ENCODE results near the gene CBLB. TPM values are rescaled to one million over a fixed set of nuclear protein-coding genes. Genes with fewer than 3 reads are reported as not detected.

The CBLB gene
- total RNA-seq, 2 donors from 2014 or later: 31.1 to 40.5 TPM

- DNase-seq: peak; percentile 19 to 60 (median 40)
- no peaks in the 10 kb centered on the region for H3K27me3 ChIP-seq
- no peaks in the 10 kb centered on the region for H3K4me1 ChIP-seq
- H3K4me3 ChIP-seq: no peak overlapping the region
- 63 to 69% methylated on average over 6 of the region's 6 CpGs for WGBS, 2 donors
- peak; percentile 72 for ATAC-seq
- H3K9me3 ChIP-seq: no peaks in the 10 kb centered on the region
- intact Hi-C loops (cut with DNase I): no loop called here
- TF ChIP-seq CTCF (IDR thresholded peaks at IDR 0.05) (no peak), POLR2A (IDR thresholded peaks at IDR 0.05) (no peak)
- no peaks in the 10 kb centered on the region for H3K36me3 ChIP-seq (replicated peaks in 1 of 2; ENCODE audit: insufficient read depth in 1 of 2, low read depth in 2 of 2)
- no peak overlapping the region for H3K27ac ChIP-seq
Measured at GRCh38 chr3:105791919-105792786, 76.7 kb downstream of the CBLB start.

GRCh38 chr3:105791131-105791530 is 77.7 kb downstream of the CBLB start:
- ATAC-seq (no peak), DNase-seq (no peak)
- Histone ChIP-seq H3K27ac (no peak overlapping the region), H3K9me3 (no peaks in the 10 kb centered on the region), H3K4me1 (no peaks in the 10 kb centered on the region), H3K36me3 (replicated peaks in 1 of 2; ENCODE audit: insufficient read depth in 1 of 2, low read depth in 2 of 2) (no peaks in the 10 kb centered on the region), H3K27me3 (no peaks in the 10 kb centered on the region), H3K4me3 (no peak overlapping the region)
- intact Hi-C loops (cut with DNase I): no loop called here
- 70 to 86% methylated on average over 4 of the region's 4 CpGs for WGBS, 2 donors
- TF ChIP-seq CTCF (IDR thresholded peaks at IDR 0.05): no peak
- no peak for TF ChIP-seq POLR2A (IDR thresholded peaks at IDR 0.05)

- ATAC-seq (no peak), DNase-seq (no peak)
- Histone ChIP-seq H3K27ac (no peak overlapping the region), H3K9me3 (no peaks in the 10 kb centered on the region), H3K36me3 (replicated peaks in 1 of 2; ENCODE audit: insufficient read depth in 1 of 2, low read depth in 2 of 2) (no peaks in the 10 kb centered on the region), H3K27me3 (no peaks in the 10 kb centered on the region), H3K4me3 (no peak overlapping the region), H3K4me1 (no peaks in the 10 kb centered on the region)
- 56 to 59% methylated on average over 2 of the region's 2 CpGs for WGBS, 2 donors
- intact Hi-C loops (cut with DNase I): no loop called here
- TF ChIP-seq POLR2A (IDR thresholded peaks at IDR 0.05): no peak
- no peak for TF ChIP-seq CTCF (IDR thresholded peaks at IDR 0.05)
Measured at GRCh38 chr3:105790534-105790933, 78.3 kb downstream of the CBLB start.

GRCh38 chr3:105788593-105788992 is 80.2 kb downstream of the CBLB start:
- Histone ChIP-seq H3K4me3 (no peak overlapping the region), H3K9me3 (no peaks in the 10 kb centered on the region), H3K27ac (no peak overlapping the region), H3K36me3 (replicated peaks in 1 of 2; ENCODE audit: insufficient read depth in 1 of 2, low read depth in 2 of 2) (no peaks in the 10 kb centered on the region), H3K4me1 (no peaks in the 10 kb centered on the region), H3K27me3 (no peaks in the 10 kb centered on the region)
- WGBS, 2 donors: 97 to 100% methylated on average over 3 of the region's 3 CpGs
- intact Hi-C loops (cut with DNase I): no loop called here
- DNase-seq (no peak), ATAC-seq (no peak)
- TF ChIP-seq CTCF (IDR thresholded peaks at IDR 0.05) (no peak), POLR2A (IDR thresholded peaks at IDR 0.05) (no peak)

GRCh38 chr3:105787453-105787852 is 81.4 kb downstream of the CBLB start:
- TF ChIP-seq POLR2A (IDR thresholded peaks at IDR 0.05) (no peak), CTCF (IDR thresholded peaks at IDR 0.05) (no peak)
- H3K36me3 ChIP-seq (replicated peaks in 1 of 2; ENCODE audit: insufficient read depth in 1 of 2, low read depth in 2 of 2): no peaks in the 10 kb centered on the region
- no peak for ATAC-seq
- no peaks in the 10 kb centered on the region for H3K9me3 ChIP-seq
- intact Hi-C loops (cut with DNase I): no loop called here
- H3K4me1 ChIP-seq: no peaks in the 10 kb centered on the region
- no peaks in the 10 kb centered on the region for H3K27me3 ChIP-seq
- no peak overlapping the region for H3K27ac ChIP-seq
- WGBS, 2 donors: 90 to 91% methylated on average over 2 of the region's 2 CpGs
- no peak overlapping the region for H3K4me3 ChIP-seq
- no peak for DNase-seq
